HepG2 (cell line): ENCODE data around the gene PTPRD. TPM values are rescaled to one million over a fixed set of nuclear protein-coding genes. Genes with fewer than 3 reads are reported as not detected.

ENCODE experiments used
- ATAC-seq: fragments of 200-7000 bp; cut with Tn5 transposase; 3 replicates; pipeline ENCODE4 v1.9.1; 2020; ENCODE audit warnings: mild to moderate bottlenecking, moderate library complexity
- BruUV-seq: library from RNA; stranded (reverse); fragments of 400-500 nt; replicated peaks from 2 replicates; lab custom pipeline; 2021; lab: Mats Ljungman, UMichigan
- CTCF ChIA-PET: fragments of 300-600 bp; formaldehyde crosslinking; extraction: SDS; loops from one replicate; lab custom pipeline; 2021; ENCODE audit warnings: low total read pairs, inconsistent platforms, low intra/inter-chr PET ratio; lab: Yijun Ruan, JAX
- POLR2A ChIA-PET: fragments of 350-600 bp; sonication (Branson Sonifier 250); formaldehyde crosslinking; loops from one replicate; lab custom pipeline; 2020; ENCODE audit warnings: antibody characterized with exemption, inconsistent platforms; lab: Yijun Ruan, JAX
- DNase-seq: peaks from one replicate; pipeline ENCODE4 v3.0.0-alpha.2; 2015; ENCODE audit warnings: low spot score
- FAIRE-seq: peaks from 3 replicates; lab custom pipeline; 2011; peaks lifted over from hg19 to GRCh38; lab: Jason Lieb, UNC
- H2AFZ ChIP-seq: one replicate; pipeline ENCODE4 v1.6.1; 2011; ENCODE audit warnings: low read length, inconsistent platforms
- H3K27ac ChIP-seq: fragments of 300-600 bp; 3 replicates; pipeline ENCODE4 v1.8.0; 2011; ENCODE audit warnings: mixed run types, mild to moderate bottlenecking, mixed read lengths, low read length, inconsistent platforms; ENCODE audit not compliant: insufficient read depth; ENCODE audit errors: extremely low read length
- H3K27me3 ChIP-seq, 2 experiments: fragments of 200-600 bp in 1 of 2; 2 replicates in 1 of 2; 3 replicates in 1 of 2; pipeline versions ENCODE4 v1.6.0 to v1.8.0; 2011; ENCODE audit warnings: low read length in 2 of 2, mild to moderate bottlenecking in 2 of 2, moderate library complexity in 2 of 2, inconsistent platforms in 1 of 2; ENCODE audit not compliant: insufficient read depth in 2 of 2, control insufficient read depth in 1 of 2
- H3K36me3 ChIP-seq, 2 experiments: fragments of 200-600 bp in 1 of 2; replicated peaks in 1 of 2; 2 replicates in 1 of 2; 3 replicates in 1 of 2; pipeline versions ENCODE4 v1.5.1 to v1.8.0; 2011; ENCODE audit warnings: low read length in 2 of 2, inconsistent platforms in 1 of 2; ENCODE audit not compliant: insufficient read depth in 2 of 2, control insufficient read depth in 1 of 2
- H3K4me1 ChIP-seq: 2 replicates; pipeline ENCODE4 v1.5.1; 2012; ENCODE audit warnings: low read length, inconsistent platforms; ENCODE audit not compliant: insufficient read depth
- H3K4me2 ChIP-seq: 2 replicates; pipeline ENCODE4 v1.6.0; 2011; ENCODE audit warnings: low read depth, low read length, inconsistent platforms
- H3K4me3 ChIP-seq, 3 experiments: fragments of 200-600 bp in 1 of 3; sonication (generic), shearing (Covaris generic) in 1 of 3; replicated peaks in 1 of 3; 2 replicates each; pipeline ENCODE4 v1.5.1; 2011 to 2016; ENCODE audit warnings: low read length in 3 of 3, inconsistent platforms in 2 of 3, low read depth in 2 of 3, mild to moderate bottlenecking in 2 of 3, control low read depth in 1 of 3, mixed read lengths in 1 of 3; ENCODE audit not compliant: insufficient read depth in 1 of 3
- H3K79me2 ChIP-seq: one replicate; pipeline ENCODE4 v1.6.1; 2011; ENCODE audit warnings: low read length, inconsistent platforms; ENCODE audit not compliant: insufficient read depth
- H3K9ac ChIP-seq: 2 replicates; pipeline ENCODE4 v1.6.0; 2011; ENCODE audit warnings: mild to moderate bottlenecking, low read depth, low read length, inconsistent platforms; ENCODE audit not compliant: insufficient read depth
- H3K9me3 ChIP-seq: 2 replicates; pipeline ENCODE4 v1.5.1; 2012; ENCODE audit warnings: mild to moderate bottlenecking, low read length
- H4K20me1 ChIP-seq: 2 replicates; pipeline ENCODE4 v1.6.0; 2011; ENCODE audit warnings: inconsistent platforms, mild to moderate bottlenecking, low read length, moderate library complexity; ENCODE audit not compliant: insufficient read depth
- CBX1 ChIP-seq: IDR thresholded peaks from one replicate; pipeline ENCODE4 v1.6.1; 2016; ENCODE audit warnings: antibody characterized with exemption, low read depth
- ERF ChIP-seq: IDR thresholded peaks from 2 replicates; pipeline ENCODE4 v1.6.1; 2018; ENCODE audit warnings: missing biosample characterization, missing genetic modification reagents
- KDM3A ChIP-seq: IDR thresholded peaks from 2 replicates; pipeline ENCODE4 v1.6.1; 2018; ENCODE audit warnings: low read depth, missing compliant biosample characterization
- MTA1 ChIP-seq: sonication (generic); formaldehyde crosslinking; IDR thresholded peaks from 2 replicates; pipeline ENCODE4 v1.4.0; 2020; ENCODE audit warnings: missing genetic modification reagents, mild to moderate bottlenecking, borderline replicate concordance
- RCOR2 ChIP-seq: IDR thresholded peaks from 2 replicates; pipeline ENCODE4 v1.6.1; 2016; ENCODE audit warnings: missing biosample characterization, missing genetic modification reagents
- TFAP4 ChIP-seq: sonication (generic); IDR thresholded peaks from 2 replicates; pipeline ENCODE4 v1.6.1; 2016; ENCODE audit warnings: low read depth, borderline replicate concordance
- YEATS2 ChIP-seq: sonication (generic); formaldehyde crosslinking; IDR thresholded peaks from 2 replicates; pipeline ENCODE4 v1.4.0; 2020; ENCODE audit warnings: missing genetic modification reagents, borderline replicate concordance
- ZBTB21 ChIP-seq: sonication (generic); formaldehyde crosslinking; IDR thresholded peaks from 2 replicates; pipeline ENCODE4 v1.4.0; 2020; ENCODE audit warnings: missing genetic modification reagents
- ZKSCAN8 ChIP-seq: IDR thresholded peaks from 2 replicates; pipeline ENCODE4 v1.6.1; 2016; ENCODE audit warnings: borderline replicate concordance, missing genetic modification reagents, missing compliant biosample characterization
- ZMYM2 ChIP-seq: sonication (generic); formaldehyde crosslinking; IDR thresholded peaks from 2 replicates; pipeline ENCODE4 v1.8.0; 2022; ENCODE audit warnings: mild to moderate bottlenecking, missing genetic modification reagents
- ZNF24 ChIP-seq: fragments of 450-650 bp; IDR thresholded peaks from 2 replicates; pipeline ENCODE4 v1.6.1; 2017; ENCODE audit warnings: antibody characterized with exemption, mild to moderate bottlenecking
- ZNF790 ChIP-seq: sonication (generic); formaldehyde crosslinking; IDR thresholded peaks from 2 replicates; pipeline ENCODE4 v1.8.0; 2022; ENCODE audit warnings: missing genetic modification reagents, mild to moderate bottlenecking, borderline replicate concordance
- ZNF839 ChIP-seq: sonication (generic); formaldehyde crosslinking; IDR thresholded peaks from 2 replicates; pipeline ENCODE4 v1.4.0; 2020; ENCODE audit warnings: missing genetic modification reagents, mild to moderate bottlenecking, borderline replicate concordance
- ZNF850 ChIP-seq: sonication (generic); formaldehyde crosslinking; conservative IDR thresholded peaks from 2 replicates; pipeline ENCODE4 v1.9.0; 2021; ENCODE audit warnings: mild to moderate bottlenecking, missing genetic modification reagents
- in situ Hi-C: cut with HindIII; loops from 2 replicates; pipeline ENCODE4 v1.10.0; 2017; ENCODE audit warnings: low pct_unique_long_range_greater_than_20kb; ENCODE audit not compliant: extremely low pct_ligation_motif_present
- intact Hi-C: fragments of 100-400 bp; cut with micrococcal nuclease; formaldehyde crosslinking; loops from one replicate; pipeline ENCODE4 v1.10.0; 2022; ENCODE audit not compliant: unreplicated experiment
- polyA plus RNA-seq, 8 experiments: library from polyadenylated mRNA; depleted of rRNA in 3 of 8; stranded (reverse) in 7 of 8; unstranded in 1 of 8; fragments of >200 nt; fragmentation: Illumina TruSeq in 4 of 8; extraction: Trizol in 4 of 8; gene quantifications; 2 replicates each; pipeline versions ENCODE4 v1.2.1 to v1.2.3, GENCODE V29; 2011 to 2016; ENCODE audit warnings: low read depth in 4 of 8, missing spikeins in 1 of 8, mixed read lengths in 1 of 8; ENCODE audit not compliant: insufficient read depth in 1 of 8
- total RNA-seq, 5 experiments: library from RNA; depleted of rRNA; stranded (reverse); fragments of >200 nt; fragmentation: Illumina TruSeq; extraction: Trizol; gene quantifications; 2 replicates each; pipeline ENCODE4 v1.2.3, GENCODE V29; 2016; ENCODE audit warnings: low read depth in 1 of 5

PTPRD gene
- total and polyA plus RNA-seq, 2 of the 13 experiments (the other 11 are each of a cell fraction or from before 2014, with no cell fraction given): 0.05 TPM; not detected in 1

- Histone ChIP-seq H3K79me2 (no peaks in the 10 kb centered on the region), H4K20me1 (no peaks in the 10 kb centered on the region), H3K4me3 (no peak overlapping the region), H3K9ac (no peak overlapping the region), H3K27me3 (no peaks in the 10 kb centered on the region)
- no peak for FAIRE-seq
- TF ChIP-seq ZMYM2 (CRISPR knock-in tag) (no peak), ZNF24 (no peak), ZBTB21 (CRISPR knock-in tag) (no peak), ZKSCAN8 (CRISPR knock-in tag) (no peak), RCOR2 (no peak), YEATS2 (CRISPR knock-in tag) (no peak), TFAP4 (no peak), KDM3A (CRISPR knock-in tag) (no peak), ERF (CRISPR knock-in tag) (no peak), CBX1 (no peak), MTA1 (CRISPR knock-in tag) (no peak), ZNF839 (CRISPR knock-in tag) (no peak), ZNF790 (CRISPR knock-in tag) (no peak), ZNF850 (CRISPR knock-in tag) (no peak)
- TF ChIP-seq, all 625 proteins: peak for 0
- CTCF ChIA-PET: no interaction called here
- no TSS peak for BruUV-seq
- DNase-seq (no peak), ATAC-seq (no peak)
- POLR2A ChIA-PET: no interaction called here
- Histone ChIP-seq H3K9me3 (no peaks in the 10 kb centered on the region), H2AFZ (no peak overlapping the region), H3K4me1 (no peaks in the 10 kb centered on the region), H3K27ac (no peak overlapping the region), H3K36me3 (no peaks in the 10 kb centered on the region), H3K4me2 (no peak overlapping the region)
- in situ Hi-C loops: no loop called here
- intact Hi-C loops: no loop called here
Measured at GRCh38 chr9:9538766-9539165, 1074.0 kb downstream of the PTPRD start.
